SK-N-SH (cell line): ENCODE data around the gene C1QTNF3.

Experiments used
- RCOR1 ChIP-seq: fragments of 150-350 bp; IDR thresholded peaks from 2 replicates; pipeline ENCODE4 v1.6.1; 2017; ENCODE audit warnings: antibody characterized with exemption, low read length
- TAF1 ChIP-seq: IDR thresholded peaks from 2 replicates; pipeline ENCODE4 v1.6.1; 2012; ENCODE audit warnings: low read depth, mild to moderate bottlenecking, low read length, moderate library complexity, borderline replicate concordance

DNA sequence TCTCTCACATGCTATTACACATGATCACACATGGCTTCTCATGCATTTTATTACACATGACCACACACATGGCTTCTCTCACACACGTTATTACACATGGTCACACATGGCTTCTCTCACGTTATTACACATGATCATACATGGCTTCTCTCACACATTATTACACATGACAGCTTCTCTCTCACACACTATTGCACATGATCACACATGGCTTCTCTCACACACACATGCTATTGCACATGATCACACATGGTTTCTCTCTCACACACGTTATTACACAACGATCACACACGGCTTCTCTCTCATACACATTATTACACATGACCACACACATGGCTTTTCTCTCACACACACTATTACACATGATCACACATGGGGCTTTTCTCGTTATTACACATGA lies 57.6 kb downstream of the C1QTNF3 start:
- TF ChIP-seq TAF1 = no peak
- TF ChIP-seq RCOR1 = no peak
